Left hindlimb (tissue), 1 donor: ENCODE measurements around the gene MED4.
"Not testable (repeated sequence)": the region's sequence is repeated elsewhere in the genome, so short reads cannot be mapped to it uniquely, and the experiment has no call there.

Source experiments
- DNase-seq: peaks from one replicate; pipeline ENCODE4 v3.0.0-alpha.2; 2018

MED4 gene

GRCh38 chr13:48093588-48093987, 1.3 kb downstream of the MED4 start:
- no peak for DNase-seq

- no peak for DNase-seq
Measured at GRCh38 chr13:48086272-48086671, 8.6 kb downstream of the MED4 start.

- DNase-seq = no peak
Measured at GRCh38 chr13:48081739-48082138, 13.2 kb downstream of the MED4 start.

GRCh38 chr13:48078251-48078656, 16.6 kb downstream of the MED4 start:
- DNase-seq = no peak

- DNase-seq = no peak
Measured at GRCh38 chr13:48074006-48074405, 20.9 kb downstream of the MED4 start.

GRCh38 chr13:48072787-48073186, 22.1 kb downstream of the MED4 start:
- DNase-seq = no peak

- no peak for DNase-seq
Measured at GRCh38 chr13:48072304-48072703, 22.6 kb downstream of the MED4 start.

- DNase-seq = no peak
Measured at GRCh38 chr13:48070942-48071341, 24.0 kb downstream of the MED4 start.

- no peak for DNase-seq
Measured at GRCh38 chr13:48069573-48069972, 25.3 kb downstream of the MED4 start.

GRCh38 chr13:48068952-48069351, 26.0 kb downstream of the MED4 start:
- no peak for DNase-seq

GRCh38 chr13:48068036-48068435, 26.9 kb downstream of the MED4 start:
- no peak for DNase-seq

GRCh38 chr13:48066310-48066989, 28.5 kb downstream of the MED4 start:
- no peak for DNase-seq

GRCh38 chr13:48059951-48060350, 35.0 kb downstream of the MED4 start:
- DNase-seq = not testable (repeated sequence)

GRCh38 chr13:48058536-48058935, 36.4 kb downstream of the MED4 start:
- DNase-seq = not testable (repeated sequence)

- no peak for DNase-seq
Measured at GRCh38 chr13:48055712-48056111, 39.2 kb downstream of the MED4 start.

GRCh38 chr13:48054601-48055000, 40.3 kb downstream of the MED4 start:
- DNase-seq = no peak

- DNase-seq = no peak
Measured at GRCh38 chr13:48050550-48050949, 44.4 kb downstream of the MED4 start.

- DNase-seq = no peak
Measured at GRCh38 chr13:48043789-48044503, 51.0 kb downstream of the MED4 start.

GRCh38 chr13:48042894-48043293, 52.0 kb downstream of the MED4 start:
- DNase-seq = no peak

- no peak for DNase-seq
Measured at GRCh38 chr13:48040896-48041295, 54.0 kb downstream of the MED4 start.

- no peak for DNase-seq
Measured at GRCh38 chr13:48040049-48040448, 54.9 kb downstream of the MED4 start.

- DNase-seq = no peak
Measured at GRCh38 chr13:48038761-48039160, 56.1 kb downstream of the MED4 start.

GRCh38 chr13:48037346-48038173, 57.3 kb downstream of the MED4 start, which contains the start of gene NUDT15:
Gene NUDT15, plus strand, starts transcription at chr13:48037726. Its CDS starts 21 bp downstream, at chr13:48037747.
- DNase-seq = peak; percentile 95

GRCh38 chr13:48029859-48030258, 65.0 kb downstream of the MED4 start:
- DNase-seq = no peak
